Lower lobe of right lung (tissue), 2 donors: ENCODE data around the gene TMEM259. TPM values are rescaled to one million over a fixed set of nuclear protein-coding genes. Genes with fewer than 3 reads are reported as not detected.
A peak's percentile ranks its signal among the peaks of the same experiment; 100 is the strongest.

Experiments
- ATAC-seq, 2 donors: fragments of 200-7000 bp; cut with Tn5 transposase; one replicate each; pipeline ENCODE4 v1.9.1; 2020 to 2022; ENCODE audit warnings: mild to moderate bottlenecking in 2 of 2, moderate library complexity in 2 of 2
- DNase-seq: peaks from one replicate; pipeline ENCODE4 v3.0.0-alpha.2; 2020
- H3K27ac ChIP-seq: fragments of 200-600 bp; one replicate; pipeline ENCODE4 v1.8.0; 2022
- H3K27me3 ChIP-seq: fragments of 200-600 bp; one replicate; pipeline ENCODE4 v1.8.0; 2022; ENCODE audit warnings: low read depth
- H3K36me3 ChIP-seq: fragments of 200-600 bp; one replicate; pipeline ENCODE4 v1.8.0; 2022; ENCODE audit warnings: mild to moderate bottlenecking
- H3K4me1 ChIP-seq: fragments of 200-600 bp; one replicate; pipeline ENCODE4 v1.8.0; 2022
- H3K4me3 ChIP-seq: fragments of 200-600 bp; one replicate; pipeline ENCODE4 v1.8.0; 2022; ENCODE audit warnings: mild to moderate bottlenecking
- H3K9me3 ChIP-seq: fragments of 200-600 bp; one replicate; pipeline ENCODE4 v1.8.0; 2022
- CTCF ChIP-seq: fragments of 200-600 bp; IDR thresholded peaks from one replicate; pipeline ENCODE4 v1.8.0; 2022; ENCODE audit warnings: antibody characterized with exemption, mild to moderate bottlenecking
- intact Hi-C: fragments of 100-400 bp; cut with DNase I; formaldehyde crosslinking; loops from one replicate; pipeline ENCODE4 v1.11.0; 2022
- total RNA-seq: library from RNA; stranded (reverse); fragmentation: NEBNext Ultra II Directional; extraction: Animal tissue kit (Norgen Biotek cat#: 25700); gene quantifications from one replicate; pipeline ENCODE4 v1.2.1, GENCODE V29; 2021
- donor health status: DM: no; HTN: yes; CAD: no; lungs with severe emphysema.

Gene TMEM259
- total RNA-seq, 1 donor from 2014 or later = 159 TPM

GRCh38 chr19:970695-971094, 50.2 kb downstream of the TMEM259 start:
- H3K9me3 ChIP-seq = peaks cover 8% of the 10 kb centered on the region
- no peaks in the 10 kb centered on the region for H3K27me3 ChIP-seq
- peaks cover 66% of the 10 kb centered on the region for H3K36me3 ChIP-seq
- no peak overlapping the region for H3K27ac ChIP-seq
- no peak for DNase-seq
- intact Hi-C loops = no loop called here
- peak; percentile 46 for TF ChIP-seq CTCF
- no peak for ATAC-seq
- H3K4me3 ChIP-seq = no peak overlapping the region
- H3K4me1 ChIP-seq = no peaks in the 10 kb centered on the region

GRCh38 chr19:966485-967088, 54.3 kb downstream of the TMEM259 start:
- Histone ChIP-seq H3K9me3 (peaks cover 8% of the 10 kb centered on the region), H3K4me3 (no peak overlapping the region), H3K36me3 (peaks cover 73% of the 10 kb centered on the region), H3K27ac (no peak overlapping the region), H3K27me3 (no peaks in the 10 kb centered on the region), H3K4me1 (peaks cover 9% of the 10 kb centered on the region)
- no peak for TF ChIP-seq CTCF
- no peak for DNase-seq
- ATAC-seq = no peak
- intact Hi-C loops = no loop called here

- ATAC-seq = no peak
- no peak for DNase-seq
- intact Hi-C loops = no loop called here
These were observed 55.9 kb downstream of the TMEM259 start for GRCh38 chr19:964761-965694.

GRCh38 chr19:964116-964520, 56.8 kb downstream of the TMEM259 start:
- DNase-seq (no peak), ATAC-seq (no peak)
- Histone ChIP-seq H3K27me3 (no peaks in the 10 kb centered on the region), H3K4me3 (no peak overlapping the region), H3K36me3 (peaks cover 53% of the 10 kb centered on the region), H3K4me1 (peaks cover 9% of the 10 kb centered on the region), H3K27ac (no peak overlapping the region), H3K9me3 (no peaks in the 10 kb centered on the region)
- intact Hi-C loops = no loop called here
- TF ChIP-seq CTCF = no peak

More at GRCh38 chr19:964761-965694, 55.9 kb downstream of the TMEM259 start:
- H3K27ac ChIP-seq = no peak overlapping the region
- H3K4me1 ChIP-seq = peaks cover 9% of the 10 kb centered on the region
- H3K36me3 ChIP-seq = peaks cover 62% of the 10 kb centered on the region
- H3K4me3 ChIP-seq = no peak overlapping the region
- no peaks in the 10 kb centered on the region for H3K27me3 ChIP-seq
- H3K9me3 ChIP-seq = no peaks in the 10 kb centered on the region
- TF ChIP-seq CTCF = no peak

- ATAC-seq (no peak), DNase-seq (no peak)
- intact Hi-C loops = no loop called here
- H3K27ac ChIP-seq = no peak overlapping the region
- H3K4me3 ChIP-seq = no peak overlapping the region
- peaks cover 47% of the 10 kb centered on the region for H3K36me3 ChIP-seq
- no peaks in the 10 kb centered on the region for H3K27me3 ChIP-seq
- no peak for TF ChIP-seq CTCF
- H3K9me3 ChIP-seq = no peaks in the 10 kb centered on the region
- H3K4me1 ChIP-seq = peaks cover 9% of the 10 kb centered on the region
These were observed 57.4 kb downstream of the TMEM259 start for GRCh38 chr19:963486-963951.
